ENCODE measurements around the gene CIDEB.

DNA sequence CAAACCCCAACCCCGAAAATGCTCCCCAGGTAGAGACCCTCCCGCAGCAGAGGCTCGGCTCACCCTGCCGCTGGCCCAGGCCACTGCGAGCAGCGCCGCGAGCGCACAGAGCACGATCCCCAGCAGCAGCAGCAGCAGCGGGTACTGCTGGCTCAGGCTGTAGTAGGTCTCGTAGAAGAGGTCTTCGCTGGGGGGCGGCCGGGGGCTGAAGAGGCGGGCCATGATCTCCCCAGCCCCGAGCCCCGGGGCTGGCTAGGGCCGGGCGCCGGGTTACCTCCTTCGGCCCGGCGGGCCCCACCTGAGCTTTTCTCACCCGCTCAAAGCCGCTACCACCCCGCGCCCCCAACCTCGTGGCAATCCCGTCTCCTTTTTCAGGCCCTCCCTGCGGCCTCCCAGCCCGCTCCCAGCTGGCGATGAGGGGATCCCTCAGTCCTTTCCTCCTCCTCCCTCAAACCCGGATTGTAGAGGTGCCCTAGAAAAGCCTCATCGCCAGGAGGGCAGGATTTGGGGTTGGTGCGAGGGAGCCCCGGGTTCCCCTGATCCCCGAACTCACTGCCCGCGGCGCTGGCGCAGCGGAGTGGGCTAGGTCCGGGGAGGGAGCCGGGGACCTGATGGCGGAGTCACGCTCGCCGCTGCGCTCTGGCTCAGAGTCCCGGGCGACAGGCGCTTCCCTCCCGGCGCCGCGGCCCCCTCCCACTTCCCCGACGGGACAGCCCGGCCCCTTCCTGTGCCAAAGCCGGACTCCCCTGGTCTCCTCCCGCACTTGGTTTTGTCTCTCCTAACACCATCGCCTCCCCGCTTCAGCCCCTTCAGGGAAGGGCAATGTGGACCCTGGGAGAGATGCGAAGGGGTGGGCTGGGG lies 26.9 kb upstream of the CIDEB start, which contains the start of gene ADCY4:
- TF ChIP-seq, protein P1, sequence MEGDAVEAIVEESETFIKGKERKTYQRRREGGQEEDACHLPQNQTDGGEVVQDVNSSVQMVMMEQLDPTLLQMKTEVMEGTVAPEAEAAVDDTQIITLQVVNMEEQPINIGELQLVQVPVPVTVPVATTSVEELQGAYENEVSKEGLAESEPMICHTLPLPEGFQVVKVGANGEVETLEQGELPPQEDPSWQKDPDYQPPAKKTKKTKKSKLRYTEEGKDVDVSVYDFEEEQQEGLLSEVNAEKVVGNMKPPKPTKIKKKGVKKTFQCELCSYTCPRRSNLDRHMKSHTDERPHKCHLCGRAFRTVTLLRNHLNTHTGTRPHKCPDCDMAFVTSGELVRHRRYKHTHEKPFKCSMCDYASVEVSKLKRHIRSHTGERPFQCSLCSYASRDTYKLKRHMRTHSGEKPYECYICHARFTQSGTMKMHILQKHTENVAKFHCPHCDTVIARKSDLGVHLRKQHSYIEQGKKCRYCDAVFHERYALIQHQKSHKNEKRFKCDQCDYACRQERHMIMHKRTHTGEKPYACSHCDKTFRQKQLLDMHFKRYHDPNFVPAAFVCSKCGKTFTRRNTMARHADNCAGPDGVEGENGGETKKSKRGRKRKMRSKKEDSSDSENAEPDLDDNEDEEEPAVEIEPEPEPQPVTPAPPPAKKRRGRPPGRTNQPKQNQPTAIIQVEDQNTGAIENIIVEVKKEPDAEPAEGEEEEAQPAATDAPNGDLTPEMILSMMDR (conservative IDR thresholded peaks at IDR 0.05 in 1 of 2, IDR thresholded peaks at IDR 0.05 in 1 of 2; ENCODE audit: extremely low read depth in 1 of 2, insufficient read depth in 1 of 2, low read depth in 1 of 2, low read length in 2 of 2) = no peak
- peak; percentile 39 for TF ChIP-seq EZH2 (IDR thresholded peaks at IDR 0.05; ENCODE audit: borderline replicate concordance, low read length)

Measured in mammary epithelial cell (primary cell).